VCaP (cell line): ENCODE measurements around the gene KNOP1.
"Not testable (repeated sequence)": the region's sequence is repeated elsewhere in the genome, so short reads cannot be mapped to it uniquely, and the experiment has no call there.

Experiments used
- H3K27ac ChIP-seq: fragments of 450-650 bp; 2 replicates; pipeline ENCODE4 v1.5.1; 2017
- TF ChIP-seq, protein P1 (sequence below): fragments of 450-650 bp; conservative IDR thresholded peaks from 2 replicates; pipeline ENCODE4 v1.5.1; 2017; ENCODE audit warnings: mild to moderate bottlenecking, moderate library complexity

KNOP1 gene

DNA sequence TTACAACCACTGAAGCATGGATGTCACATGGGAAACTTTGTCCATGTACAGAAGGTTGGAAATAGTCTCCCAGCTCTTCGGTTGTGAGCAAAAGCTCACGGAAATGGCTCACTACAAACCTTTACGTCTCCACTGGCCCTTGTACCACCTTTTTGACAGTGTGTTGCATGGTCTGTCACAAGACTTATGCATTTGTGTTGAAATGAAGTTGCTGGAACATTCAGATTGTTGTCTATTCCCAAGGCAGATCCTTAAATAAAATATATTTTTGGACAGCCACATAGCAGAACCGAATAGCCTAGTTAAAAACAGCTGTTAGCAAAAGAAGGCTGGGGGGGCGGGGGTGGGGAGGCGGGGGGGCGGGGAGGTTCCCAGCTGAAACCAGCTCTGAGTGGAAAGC is 39.2 kb downstream of the KNOP1 start:
- TF ChIP-seq, protein P1, sequence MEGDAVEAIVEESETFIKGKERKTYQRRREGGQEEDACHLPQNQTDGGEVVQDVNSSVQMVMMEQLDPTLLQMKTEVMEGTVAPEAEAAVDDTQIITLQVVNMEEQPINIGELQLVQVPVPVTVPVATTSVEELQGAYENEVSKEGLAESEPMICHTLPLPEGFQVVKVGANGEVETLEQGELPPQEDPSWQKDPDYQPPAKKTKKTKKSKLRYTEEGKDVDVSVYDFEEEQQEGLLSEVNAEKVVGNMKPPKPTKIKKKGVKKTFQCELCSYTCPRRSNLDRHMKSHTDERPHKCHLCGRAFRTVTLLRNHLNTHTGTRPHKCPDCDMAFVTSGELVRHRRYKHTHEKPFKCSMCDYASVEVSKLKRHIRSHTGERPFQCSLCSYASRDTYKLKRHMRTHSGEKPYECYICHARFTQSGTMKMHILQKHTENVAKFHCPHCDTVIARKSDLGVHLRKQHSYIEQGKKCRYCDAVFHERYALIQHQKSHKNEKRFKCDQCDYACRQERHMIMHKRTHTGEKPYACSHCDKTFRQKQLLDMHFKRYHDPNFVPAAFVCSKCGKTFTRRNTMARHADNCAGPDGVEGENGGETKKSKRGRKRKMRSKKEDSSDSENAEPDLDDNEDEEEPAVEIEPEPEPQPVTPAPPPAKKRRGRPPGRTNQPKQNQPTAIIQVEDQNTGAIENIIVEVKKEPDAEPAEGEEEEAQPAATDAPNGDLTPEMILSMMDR = no peak
- no peak overlapping the region for H3K27ac ChIP-seq

DNA sequence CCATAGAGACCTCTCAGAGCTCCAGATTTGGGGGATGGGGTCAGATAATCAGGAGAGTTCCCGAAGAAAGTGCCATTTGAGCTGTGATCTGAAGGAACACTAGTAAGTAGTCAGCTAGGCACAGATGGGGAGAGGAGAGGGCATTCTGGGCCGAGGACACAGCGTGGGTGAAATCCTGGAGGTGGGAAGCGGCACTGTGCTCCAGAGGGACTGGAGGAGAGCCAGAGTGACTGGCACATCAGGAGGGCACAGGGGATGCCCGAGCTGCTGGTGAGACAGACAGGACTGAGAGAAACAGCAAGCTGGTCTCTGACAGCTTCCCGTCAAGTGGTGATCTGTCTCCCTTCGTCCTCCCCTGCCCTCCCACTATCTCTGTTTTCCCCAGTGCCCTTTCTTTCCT is 40.6 kb downstream of the KNOP1 start:
- H3K27ac ChIP-seq = no peak overlapping the region
- TF ChIP-seq, protein P1 = no peak

DNA sequence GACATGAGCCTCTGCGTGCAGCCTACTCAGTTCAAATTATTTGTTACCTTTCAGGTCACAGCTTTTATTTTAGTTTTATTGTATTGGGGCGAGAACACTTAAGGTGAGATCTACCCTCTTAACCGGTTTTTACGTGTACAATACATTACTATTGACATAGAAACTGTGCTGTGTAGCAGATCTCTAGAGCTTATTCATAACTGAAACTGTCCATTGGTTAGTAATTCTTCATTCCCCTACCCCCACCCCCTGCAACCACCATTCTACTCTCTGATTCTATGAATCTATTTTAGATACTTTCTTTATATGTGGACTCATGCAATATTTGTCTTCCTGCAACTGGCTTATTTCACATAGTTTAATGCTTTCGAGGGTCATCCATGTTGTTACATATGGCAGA is 43.5 kb downstream of the KNOP1 start:
- TF ChIP-seq, protein P1 = no peak
- H3K27ac ChIP-seq = no peak overlapping the region

DNA sequence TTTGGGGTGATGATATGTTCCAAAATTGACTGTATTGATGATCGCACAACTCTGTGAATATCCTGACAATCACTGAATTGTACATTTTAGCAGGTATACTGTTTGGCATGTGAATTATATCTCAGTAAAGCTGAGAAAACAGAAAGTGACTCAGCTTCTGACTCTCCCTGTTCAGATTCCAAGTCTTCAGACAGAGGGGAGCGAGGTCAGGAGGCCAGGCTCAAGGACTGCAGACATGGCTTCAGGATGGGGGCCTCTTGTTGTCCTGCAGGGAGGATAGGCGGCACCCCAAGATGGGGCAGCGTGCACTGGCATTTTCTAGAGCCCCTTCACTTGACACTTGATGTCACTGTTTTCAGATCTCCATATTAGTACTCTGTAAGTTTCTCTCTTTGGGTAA is 45.6 kb downstream of the KNOP1 start:
- no peak overlapping the region for H3K27ac ChIP-seq
- TF ChIP-seq, protein P1 = no peak

DNA sequence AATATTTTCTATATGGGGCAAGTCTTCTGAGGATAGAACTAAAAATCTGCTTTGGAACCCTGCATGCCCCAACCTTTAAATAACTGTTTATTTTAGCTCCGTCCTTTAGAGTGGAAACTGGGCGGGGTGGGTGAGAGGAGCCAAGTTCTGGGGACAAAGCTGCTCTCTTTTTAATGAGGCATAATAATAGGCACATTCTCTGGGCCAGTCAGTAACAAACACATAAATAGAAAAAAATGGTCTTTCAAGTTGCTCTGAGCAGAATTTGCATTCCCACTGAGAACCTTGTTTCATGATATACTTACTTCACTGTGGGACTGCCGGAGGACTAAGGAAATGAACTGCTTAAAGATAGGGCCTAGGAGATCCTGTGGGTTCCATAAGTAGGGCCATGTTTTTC is 51.5 kb downstream of the KNOP1 start:
- TF ChIP-seq, protein P1 = no peak
- H3K27ac ChIP-seq = no peak overlapping the region

DNA sequence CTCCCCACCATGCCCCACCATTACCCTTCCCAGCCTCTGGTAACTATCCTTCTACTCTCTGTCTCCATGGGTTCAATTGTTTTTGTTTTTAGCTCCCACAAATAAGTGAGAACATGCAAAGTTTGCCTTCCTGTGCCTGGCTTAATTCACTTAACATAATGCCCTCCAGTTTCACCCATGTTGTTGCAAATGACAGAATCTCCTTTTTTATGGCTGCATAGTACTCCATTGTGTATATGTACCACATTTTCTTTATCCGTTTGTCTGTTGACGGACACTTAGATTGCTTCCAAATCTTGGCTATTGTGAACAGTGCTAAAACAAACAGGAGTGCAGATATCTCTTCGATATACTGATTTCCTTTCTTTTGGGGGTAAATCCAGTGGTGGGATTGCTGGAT is 52.7 kb downstream of the KNOP1 start:
- not testable (repeated sequence) for H3K27ac ChIP-seq

DNA sequence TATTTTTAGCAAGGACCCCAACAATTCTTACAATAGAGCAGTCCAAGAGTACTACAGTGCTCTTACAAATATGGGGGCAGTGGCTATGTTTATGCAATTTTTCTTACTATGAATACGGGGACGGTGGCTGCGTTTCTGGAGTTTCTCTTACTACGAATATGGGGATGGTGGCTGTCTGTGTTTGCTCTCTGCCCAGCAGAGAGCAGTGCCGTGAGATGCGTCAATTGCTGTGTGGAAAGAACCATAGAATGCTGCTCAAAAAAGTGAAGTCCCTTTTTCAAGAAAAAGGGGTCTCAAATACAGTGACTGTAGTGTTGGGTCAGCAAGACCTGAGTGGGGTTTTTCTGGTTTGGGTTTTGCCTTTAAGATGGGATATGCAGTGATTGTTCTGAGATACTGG is 53.9 kb downstream of the KNOP1 start:
- TF ChIP-seq, protein P1 = no peak
- H3K27ac ChIP-seq = no peak overlapping the region

DNA sequence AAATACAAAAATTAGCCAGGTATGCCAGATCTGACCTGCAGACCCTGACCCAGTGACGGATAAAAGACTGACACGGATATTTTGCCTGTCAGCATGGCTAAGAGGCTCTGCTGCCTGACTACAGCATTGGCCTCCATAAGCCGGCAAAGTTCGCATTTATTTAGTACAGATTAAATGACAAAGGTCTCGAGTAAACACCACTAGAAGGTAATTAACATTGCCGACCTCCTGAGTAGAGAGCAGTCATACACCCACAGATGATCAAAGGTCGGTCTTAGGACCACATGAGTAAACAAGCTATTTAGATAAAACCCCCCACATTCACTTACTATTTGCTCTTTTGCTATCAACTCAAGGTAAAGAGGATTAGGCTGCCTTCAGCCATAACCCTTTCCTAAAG is 55.7 kb downstream of the KNOP1 start:
- H3K27ac ChIP-seq = no peak overlapping the region
- TF ChIP-seq, protein P1 = no peak
